ENCODE measurements around the gene NDUFV3.
"Not testable (repeated sequence)": the region's sequence is repeated elsewhere in the genome, so short reads cannot be mapped to it uniquely, and the experiment has no call there.

DNA sequence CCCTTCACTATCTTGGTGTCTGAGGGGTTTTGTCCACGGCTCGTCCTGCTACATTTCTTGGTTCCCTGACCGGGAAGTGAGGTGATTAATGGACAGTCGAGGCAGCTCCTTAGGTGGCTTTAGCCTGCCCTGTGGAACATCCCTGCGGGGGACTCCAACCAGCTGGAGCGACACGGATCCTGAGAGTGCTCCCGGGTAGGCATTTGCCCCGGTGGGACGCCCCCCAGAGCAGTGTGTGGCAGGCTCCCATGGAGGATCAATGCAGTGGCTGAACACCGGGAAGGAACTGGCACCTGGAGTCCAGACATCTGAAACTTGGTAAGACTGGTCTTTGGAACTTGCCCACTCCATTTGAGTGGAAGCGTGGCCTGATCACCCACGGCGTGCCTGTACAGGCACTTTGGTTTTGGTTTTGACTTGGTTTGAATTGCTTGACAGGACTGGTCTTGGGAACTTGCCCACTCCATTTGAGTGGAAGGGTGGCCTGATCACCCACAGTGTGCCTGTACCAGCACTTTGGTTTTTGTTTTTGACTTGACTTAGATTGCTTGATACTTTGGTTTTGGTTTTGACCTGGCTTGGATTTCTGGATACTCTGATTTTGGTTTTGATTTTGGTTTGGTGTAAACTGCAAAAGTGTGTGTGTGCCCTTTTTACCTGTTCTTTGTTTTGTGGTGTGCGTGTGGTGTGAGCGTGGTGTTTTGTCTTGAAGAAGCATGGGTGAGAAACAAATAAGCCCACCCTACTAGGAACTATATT lies 39.4 kb downstream of the NDUFV3 start:
- TF ChIP-seq, protein P1, sequence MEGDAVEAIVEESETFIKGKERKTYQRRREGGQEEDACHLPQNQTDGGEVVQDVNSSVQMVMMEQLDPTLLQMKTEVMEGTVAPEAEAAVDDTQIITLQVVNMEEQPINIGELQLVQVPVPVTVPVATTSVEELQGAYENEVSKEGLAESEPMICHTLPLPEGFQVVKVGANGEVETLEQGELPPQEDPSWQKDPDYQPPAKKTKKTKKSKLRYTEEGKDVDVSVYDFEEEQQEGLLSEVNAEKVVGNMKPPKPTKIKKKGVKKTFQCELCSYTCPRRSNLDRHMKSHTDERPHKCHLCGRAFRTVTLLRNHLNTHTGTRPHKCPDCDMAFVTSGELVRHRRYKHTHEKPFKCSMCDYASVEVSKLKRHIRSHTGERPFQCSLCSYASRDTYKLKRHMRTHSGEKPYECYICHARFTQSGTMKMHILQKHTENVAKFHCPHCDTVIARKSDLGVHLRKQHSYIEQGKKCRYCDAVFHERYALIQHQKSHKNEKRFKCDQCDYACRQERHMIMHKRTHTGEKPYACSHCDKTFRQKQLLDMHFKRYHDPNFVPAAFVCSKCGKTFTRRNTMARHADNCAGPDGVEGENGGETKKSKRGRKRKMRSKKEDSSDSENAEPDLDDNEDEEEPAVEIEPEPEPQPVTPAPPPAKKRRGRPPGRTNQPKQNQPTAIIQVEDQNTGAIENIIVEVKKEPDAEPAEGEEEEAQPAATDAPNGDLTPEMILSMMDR (IDR thresholded peaks at IDR 0.05 in 8 of 11, conservative IDR thresholded peaks at IDR 0.05 in 3 of 11), result not testable (repeated sequence)
- not testable (repeated sequence) for TF ChIP-seq POLR2A, POLR2AphosphoS5 (IDR thresholded peaks at IDR 0.05)

Data from spleen (tissue), 7 donors.